Immature natural killer cell (primary cell): Measurements from ENCODE around the gene ZNF91. TPM values are rescaled to one million over a fixed set of nuclear protein-coding genes. Genes with fewer than 3 reads are reported as not detected.
"Not testable (repeated sequence)": the region's sequence is repeated elsewhere in the genome, so short reads cannot be mapped to it uniquely, and the experiment has no call there.

Experiments used
- DNase-seq, 3 donors: peaks; one replicate each; pipeline ENCODE4 v3.0.0; 2022; ENCODE audit warnings: mixed read lengths in 1 of 3
- H3K27ac Mint-ChIP-seq, 6 donors: one replicate each; pipeline ENCODE4 v1.8.0; 2020; ENCODE audit warnings: mixed read lengths in 6 of 6, mild to moderate bottlenecking in 5 of 6, inconsistent platforms in 4 of 6, moderate library complexity in 3 of 6
- H3K27me3 Mint-ChIP-seq, 3 donors: one replicate each; pipeline ENCODE4 v1.8.0; 2020 to 2021; ENCODE audit warnings: low read depth in 3 of 3, mild to moderate bottlenecking in 3 of 3, mixed read lengths in 3 of 3, moderate library complexity in 3 of 3, inconsistent platforms in 1 of 3
- H3K36me3 Mint-ChIP-seq, 3 donors: one replicate each; pipeline ENCODE4 v1.8.0; 2020; ENCODE audit warnings: mixed read lengths in 3 of 3, inconsistent platforms in 2 of 3, mild to moderate bottlenecking in 2 of 3
- H3K4me1 Mint-ChIP-seq, 2 donors: one replicate each; pipeline ENCODE4 v1.8.0; 2020; ENCODE audit warnings: inconsistent platforms in 2 of 2, mild to moderate bottlenecking in 2 of 2, mixed read lengths in 2 of 2, moderate library complexity in 1 of 2
- H3K4me3 Mint-ChIP-seq, 5 donors: one replicate each; pipeline ENCODE4 v1.8.0; 2020; ENCODE audit warnings: mild to moderate bottlenecking in 5 of 5, mixed read lengths in 5 of 5, inconsistent platforms in 3 of 5, moderate library complexity in 3 of 5
- H3K9me3 Mint-ChIP-seq, 6 donors: one replicate each; pipeline ENCODE4 v1.8.0; 2020; ENCODE audit warnings: mild to moderate bottlenecking in 6 of 6, mixed read lengths in 6 of 6, inconsistent platforms in 4 of 6, moderate library complexity in 3 of 6
- polyA plus RNA-seq, 3 donors: library from polyadenylated mRNA; unstranded; fragments of 300-500 nt; fragmentation: Illumina TruSeq; gene quantifications; one replicate each; pipeline ENCODE4 v1.2.3, GENCODE V29; 2021

ZNF91 gene
- polyA plus RNA-seq, 3 donors from 2014 or later = 14.5 to 48.1 (median 19.7) TPM

DNA sequence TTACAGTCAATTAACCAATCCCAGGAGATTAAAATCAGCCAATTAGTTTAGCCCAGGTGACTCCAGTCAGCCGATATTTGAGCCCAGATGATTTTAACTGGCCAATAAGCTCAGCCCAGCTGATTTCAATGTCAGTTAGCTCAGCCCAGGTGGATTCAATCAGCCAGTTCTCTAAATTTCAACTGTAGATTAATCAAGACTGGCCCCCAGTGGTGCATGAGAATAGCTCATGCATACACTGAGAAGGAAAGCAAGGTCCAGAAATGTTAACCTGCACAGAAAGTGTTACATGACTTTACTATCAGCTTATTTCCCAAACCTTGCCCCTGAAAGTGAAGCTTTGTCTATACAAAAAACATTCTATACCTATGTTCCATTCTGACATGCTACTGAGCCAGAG is 89.7 kb downstream of the ZNF91 start:
- Mint-ChIP-seq H3K4me3 (no peak overlapping the region), H3K4me1 (no peaks in the 10 kb centered on the region), H3K27me3 (peaks cover 0 to 4% (median 0%) of the 10 kb centered on the region in 3 donors), H3K36me3 (no peaks in the 10 kb centered on the region), H3K9me3 (peaks cover 6 to 12% (median 10%) of the 10 kb centered on the region in 6 donors), H3K27ac (no peak overlapping the region)
- DNase-seq = no peak

DNA sequence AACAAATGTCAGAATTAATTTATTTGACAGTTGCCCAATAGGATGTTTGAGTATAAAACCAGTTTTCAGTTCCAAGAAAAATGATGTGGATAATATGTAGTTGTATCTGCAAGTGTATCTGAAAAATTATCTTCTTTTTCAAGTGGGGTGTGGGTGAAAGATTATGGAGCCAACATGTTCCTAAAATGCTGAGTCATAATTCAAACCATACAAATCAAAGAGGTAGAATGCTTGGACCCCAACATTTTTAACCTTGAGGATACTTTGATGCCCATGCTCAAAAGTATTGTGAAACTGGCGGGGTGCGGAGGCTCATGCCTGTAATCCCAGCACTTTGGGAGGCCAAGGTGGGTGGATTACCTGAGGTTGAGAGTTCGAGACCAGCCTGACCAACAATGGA is 91.0 kb downstream of the ZNF91 start:
- Mint-ChIP-seq H3K4me3 (no peak overlapping the region), H3K4me1 (no peaks in the 10 kb centered on the region), H3K36me3 (no peaks in the 10 kb centered on the region), H3K9me3 (peaks cover 15 to 26% (median 21%) of the 10 kb centered on the region in 6 donors), H3K27ac (no peak overlapping the region), H3K27me3 (peaks cover 0 to 4% (median 0%) of the 10 kb centered on the region in 3 donors)
- no peak for DNase-seq

GRCh38 chr19:23294141-23294540 is 101.1 kb downstream of the ZNF91 start:
- Mint-ChIP-seq H3K27ac (no peak overlapping the region), H3K9me3 (peaks cover 0 to 13% (median 4%) of the 10 kb centered on the region in 6 donors), H3K4me3 (no peak overlapping the region), H3K36me3 (no peaks in the 10 kb centered on the region), H3K4me1 (no peaks in the 10 kb centered on the region), H3K27me3 (no peaks in the 10 kb centered on the region)
- DNase-seq = no peak

GRCh38 chr19:23289966-23290365 is 105.3 kb downstream of the ZNF91 start:
- not testable (repeated sequence) for H3K9me3 Mint-ChIP-seq, H3K27me3 Mint-ChIP-seq, H3K36me3 Mint-ChIP-seq, H3K4me1 Mint-ChIP-seq, H3K27ac Mint-ChIP-seq, DNase-seq, H3K4me3 Mint-ChIP-seq

Other genes starting within 250 kb of the ZNF91 start
- 1 to 10 TPM in 1 of 3 donors, under 1 TPM in 1, not detected in 1; 0.77 to 2.4 TPM for gene ZNF724, start 145.1 kb downstream of the ZNF91 start, polyA plus RNA-seq